GDM1 (cell line): Measurements from ENCODE around the gene RHOBTB3.
A peak's percentile ranks its signal among the peaks of the same experiment; 100 is the strongest.
"Not testable (repeated sequence)": the region's sequence is repeated elsewhere in the genome, so short reads cannot be mapped to it uniquely, and the experiment has no call there.

Experiments used
- DNase-seq: peaks from one replicate; lab custom pipeline; 2025; lab: John Stamatoyannopoulos, UW

Gene RHOBTB3, protein sequence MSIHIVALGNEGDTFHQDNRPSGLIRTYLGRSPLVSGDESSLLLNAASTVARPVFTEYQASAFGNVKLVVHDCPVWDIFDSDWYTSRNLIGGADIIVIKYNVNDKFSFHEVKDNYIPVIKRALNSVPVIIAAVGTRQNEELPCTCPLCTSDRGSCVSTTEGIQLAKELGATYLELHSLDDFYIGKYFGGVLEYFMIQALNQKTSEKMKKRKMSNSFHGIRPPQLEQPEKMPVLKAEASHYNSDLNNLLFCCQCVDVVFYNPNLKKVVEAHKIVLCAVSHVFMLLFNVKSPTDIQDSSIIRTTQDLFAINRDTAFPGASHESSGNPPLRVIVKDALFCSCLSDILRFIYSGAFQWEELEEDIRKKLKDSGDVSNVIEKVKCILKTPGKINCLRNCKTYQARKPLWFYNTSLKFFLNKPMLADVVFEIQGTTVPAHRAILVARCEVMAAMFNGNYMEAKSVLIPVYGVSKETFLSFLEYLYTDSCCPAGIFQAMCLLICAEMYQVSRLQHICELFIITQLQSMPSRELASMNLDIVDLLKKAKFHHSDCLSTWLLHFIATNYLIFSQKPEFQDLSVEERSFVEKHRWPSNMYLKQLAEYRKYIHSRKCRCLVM

DNA sequence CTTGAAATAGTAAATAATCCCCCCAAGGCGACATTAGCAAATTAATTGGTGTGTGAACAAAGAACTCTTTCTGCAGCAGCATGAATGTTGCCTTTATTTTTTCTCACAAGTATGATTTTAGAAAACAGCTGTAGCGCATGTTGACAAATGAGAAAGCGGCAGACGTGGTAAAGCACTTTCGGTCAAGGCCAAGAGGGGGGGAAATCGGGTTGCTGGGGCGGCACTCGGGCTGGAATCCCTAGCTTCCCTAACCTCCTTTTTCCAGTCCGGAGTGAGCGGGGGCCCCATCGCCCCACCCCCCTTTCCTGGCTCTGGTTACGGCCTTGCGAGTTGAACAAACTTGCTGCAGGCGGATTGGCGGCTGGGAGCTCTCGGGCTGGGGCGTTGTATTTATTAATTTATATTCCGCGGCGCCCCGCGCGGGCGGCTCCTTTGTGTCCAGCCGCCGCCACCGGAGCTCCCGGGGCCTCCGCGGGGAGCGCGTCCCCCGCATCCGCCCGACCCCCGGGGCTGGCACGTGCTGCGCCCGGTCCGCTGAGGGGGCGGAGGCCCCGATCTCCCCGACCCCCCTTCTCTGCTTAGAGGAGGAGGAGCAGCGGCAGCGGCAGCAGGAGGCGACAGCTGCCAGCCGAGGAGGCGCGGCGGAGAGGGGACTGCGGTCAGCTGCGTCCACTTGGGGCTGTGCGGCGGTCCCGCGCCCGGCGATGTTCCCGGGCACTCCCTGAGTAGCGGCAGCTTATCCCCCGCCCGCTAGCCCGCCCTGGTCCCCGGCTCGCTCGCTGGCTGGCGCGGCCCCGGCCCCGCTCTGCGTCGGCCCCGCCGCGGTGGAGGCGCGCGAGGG is at the start of gene RHOBTB3:
TSS of gene RHOBTB3 (plus strand) at position 607 of the 841 bp plus-strand sequence. CDS start 347 bp downstream, outside the sequence.
- peak; percentile 64 for DNase-seq

GRCh38 chr5:95682891-95683290 is 48.2 kb upstream of the RHOBTB3 start, which contains the start of gene SPATA9:
SPATA9 (minus strand) TSS chr5:95682991; CDS start chr5:95682854, 137 bp downstream.
- no peak for DNase-seq

GRCh38 chr5:95684361-95684760 is 46.8 kb upstream of the RHOBTB3 start:
- no peak for DNase-seq

- DNase-seq = no peak
Measured at GRCh38 chr5:95686651-95687050, 44.5 kb upstream of the RHOBTB3 start.

DNA sequence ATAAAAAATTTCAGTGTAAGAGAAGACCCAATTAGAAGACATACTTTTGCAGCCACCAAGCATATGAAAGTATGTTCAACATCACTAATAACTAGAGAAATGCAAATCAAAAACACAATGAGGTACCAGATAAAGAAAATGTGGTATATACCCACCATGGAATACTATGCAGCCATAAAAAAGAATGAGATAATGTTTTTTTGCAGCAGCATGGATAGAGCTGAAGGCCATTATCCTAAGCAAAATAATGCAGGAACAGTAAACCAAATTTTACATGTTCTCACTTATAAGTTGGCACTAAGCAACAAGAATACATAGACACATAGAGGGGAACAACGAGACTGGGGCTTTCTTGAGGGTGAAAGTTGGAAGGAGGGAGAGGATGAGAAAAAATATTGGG is 41.5 kb upstream of the RHOBTB3 start:
- DNase-seq = no peak

GRCh38 chr5:95690333-95690732 is 40.8 kb upstream of the RHOBTB3 start:
- no peak for DNase-seq

GRCh38 chr5:95697781-95698681 is 33.1 kb upstream of the RHOBTB3 start:
- DNase-seq = no peak

GRCh38 chr5:95699337-95699736 is 31.8 kb upstream of the RHOBTB3 start:
- DNase-seq = no peak

DNA sequence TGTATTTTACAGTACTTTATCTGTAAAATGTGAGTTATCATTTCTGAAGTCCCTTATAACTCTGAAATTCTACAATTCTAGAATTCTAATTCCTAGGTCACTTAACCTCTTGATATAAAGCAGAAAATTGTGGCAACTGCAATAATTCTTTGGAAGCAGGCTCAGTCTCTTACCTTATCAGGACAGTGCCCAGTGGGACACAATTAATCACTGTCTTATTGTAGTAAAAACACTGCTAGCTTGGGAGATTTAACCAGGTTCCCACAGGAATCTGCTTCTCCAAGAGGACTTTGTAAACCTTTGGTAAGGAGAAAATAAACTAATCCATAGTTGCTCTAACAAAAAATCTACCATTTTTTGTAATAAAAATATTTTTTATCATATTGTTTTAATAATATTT is 30.1 kb upstream of the RHOBTB3 start:
- DNase-seq = no peak

DNA sequence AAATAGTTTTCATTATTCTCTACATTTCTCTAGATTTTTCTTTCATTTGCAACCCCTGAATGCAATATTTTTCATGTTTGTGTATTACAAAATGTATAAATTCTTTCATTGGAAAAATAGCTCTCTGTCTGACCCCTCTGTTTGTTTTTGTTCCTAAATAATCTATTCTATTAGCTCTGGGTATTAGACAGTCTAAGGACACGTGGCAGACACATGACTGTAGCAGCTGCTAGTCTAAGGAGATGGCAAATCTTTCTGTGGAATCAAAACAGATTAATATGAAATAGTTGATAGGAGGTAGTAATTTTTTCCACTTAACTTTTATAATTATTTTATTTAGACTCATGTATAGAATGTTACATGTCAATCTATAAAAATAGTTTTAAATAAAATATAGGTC is 27.0 kb upstream of the RHOBTB3 start:
- DNase-seq = no peak

DNA sequence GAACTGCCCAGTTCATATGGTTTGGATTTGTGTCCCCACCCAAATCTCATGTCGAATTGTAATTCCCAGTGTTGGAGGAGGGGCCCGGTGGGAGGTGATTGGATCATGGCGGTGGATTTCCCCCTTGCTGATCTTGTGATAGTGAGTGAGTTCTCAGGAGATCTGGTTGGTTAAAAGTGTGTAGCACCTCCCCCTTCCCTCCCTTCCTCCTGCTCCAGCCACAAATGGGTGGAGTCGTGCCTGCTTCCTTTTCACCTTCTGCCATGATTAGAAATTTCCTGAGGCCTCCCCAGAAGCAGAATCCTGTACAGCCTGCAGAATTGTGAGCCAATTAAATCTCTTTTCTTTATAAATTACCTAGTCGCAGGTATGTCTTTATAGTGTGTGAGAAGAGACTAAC is 24.9 kb upstream of the RHOBTB3 start:
- DNase-seq = not testable (repeated sequence)

DNA sequence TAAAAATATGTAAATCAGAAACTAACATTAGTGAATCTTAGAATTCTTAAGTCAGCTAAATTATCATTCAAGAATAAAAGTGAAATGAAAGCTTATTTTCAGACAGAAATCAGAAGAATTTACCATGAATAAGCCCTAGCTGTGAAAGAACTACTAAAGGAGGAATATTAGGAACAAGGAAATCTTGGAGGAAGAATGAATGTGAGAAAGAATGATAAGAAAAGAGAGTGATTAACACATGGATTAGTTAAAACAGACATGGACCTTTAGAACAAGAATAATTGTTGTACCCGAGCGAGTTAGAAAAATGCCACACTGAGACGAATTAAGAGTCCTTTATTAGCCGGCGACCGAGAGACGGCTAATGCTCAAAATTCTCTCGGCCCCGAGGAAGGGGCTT is 24.1 kb upstream of the RHOBTB3 start:
- no peak for DNase-seq

- not testable (repeated sequence) for DNase-seq
Measured at GRCh38 chr5:95707534-95708188, 23.5 kb upstream of the RHOBTB3 start.

- DNase-seq = no peak
Measured at GRCh38 chr5:95708876-95709275, 22.3 kb upstream of the RHOBTB3 start.

GRCh38 chr5:95709967-95710650 is 21.0 kb upstream of the RHOBTB3 start:
- DNase-seq = no peak

- not testable (repeated sequence) for DNase-seq
Measured at GRCh38 chr5:95710651-95711500, 20.3 kb upstream of the RHOBTB3 start.

- DNase-seq = no peak
Measured at GRCh38 chr5:95711501-95712346, 19.4 kb upstream of the RHOBTB3 start.

- no peak for DNase-seq
Measured at GRCh38 chr5:95712347-95712958, 18.7 kb upstream of the RHOBTB3 start.
